ENCODE measurements around the gene TUBB4B. TPM values are rescaled to one million over a fixed set of nuclear protein-coding genes. Genes with fewer than 3 reads are reported as not detected.

The TUBB4B gene
- total RNA-seq, 1 donor from 2014 or later = 725 TPM

GRCh38 chr9:137212520-137212919 is 28.6 kb upstream of the TUBB4B start:
- peak; percentile 11 for TF ChIP-seq CTCF (conservative IDR thresholded peaks at IDR 0.05; ENCODE audit: low read depth, low read length)
- DNase-seq (ENCODE audit: low read depth) = no peak
- H3K4me3 ChIP-seq (ENCODE audit: low read depth, low read length) = no peak overlapping the region

DNA sequence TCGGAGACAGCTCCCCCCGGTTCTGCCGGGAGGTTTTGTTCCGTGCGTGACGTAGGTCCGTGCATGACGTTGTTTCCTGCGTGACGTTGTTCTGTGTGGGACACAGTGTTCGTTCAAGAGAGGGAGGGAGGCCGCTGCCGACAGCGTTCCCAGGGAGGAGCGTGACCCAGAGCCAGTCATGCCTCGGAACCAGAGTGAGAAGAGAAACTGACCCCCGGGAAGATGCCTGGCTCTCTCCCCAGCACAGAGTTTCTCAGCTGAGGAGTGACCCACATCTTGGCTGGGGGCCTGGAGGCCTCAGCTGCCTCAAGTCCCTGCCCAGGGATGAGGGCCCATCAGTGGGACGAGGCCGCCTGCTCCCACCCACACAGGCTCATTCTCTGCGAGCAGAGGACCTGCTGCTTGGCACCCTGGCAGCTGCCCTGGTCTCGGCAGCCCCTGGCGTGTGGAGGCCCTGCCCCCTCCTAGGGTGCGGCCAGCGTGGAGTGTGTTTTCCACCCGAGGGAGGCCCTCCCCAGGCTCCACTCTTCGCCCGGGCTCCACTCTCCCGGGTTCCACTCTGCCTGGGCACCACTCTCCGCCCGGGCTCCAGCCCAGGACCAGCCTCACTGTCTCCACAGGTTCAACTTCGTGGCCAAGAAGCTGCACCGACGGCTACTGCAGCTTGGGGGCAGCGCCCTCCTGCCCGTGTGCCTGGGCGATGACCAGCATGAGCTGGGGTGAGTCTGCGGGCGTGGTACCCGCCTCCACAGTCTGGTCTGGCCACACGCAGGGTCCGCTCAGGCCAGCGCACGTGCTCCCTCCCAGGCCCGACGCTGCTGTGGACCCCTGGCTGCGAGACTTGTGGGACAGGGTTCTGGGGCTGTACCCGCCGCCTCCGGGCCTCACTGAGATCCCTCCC is 27.7 kb upstream of the TUBB4B start:
- no peak overlapping the region for H3K4me3 ChIP-seq (ENCODE audit: low read depth, low read length)
- peak; percentile 33 for TF ChIP-seq CTCF (conservative IDR thresholded peaks at IDR 0.05; ENCODE audit: low read depth, low read length)

DNA sequence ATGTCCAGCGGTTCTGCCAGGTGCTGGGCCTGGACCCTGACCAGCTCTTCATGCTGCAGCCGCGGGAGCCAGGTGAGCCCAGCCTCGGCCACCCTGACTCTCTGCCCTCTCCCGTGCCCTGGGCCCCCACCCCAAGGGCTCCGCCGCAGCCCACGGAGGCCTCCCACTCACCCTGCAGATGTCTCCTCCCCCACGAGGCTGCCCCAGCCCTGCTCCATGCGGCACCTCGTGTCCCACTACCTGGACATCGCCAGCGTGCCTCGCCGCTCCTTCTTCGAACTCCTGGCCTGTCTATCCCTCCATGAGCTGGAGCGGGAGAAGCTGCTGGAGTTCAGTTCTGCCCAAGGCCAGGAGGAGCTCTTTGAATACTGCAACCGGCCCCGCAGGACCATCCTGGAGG is 26.5 kb upstream of the TUBB4B start:
- TF ChIP-seq CTCF (conservative IDR thresholded peaks at IDR 0.05; ENCODE audit: low read depth, low read length) = no peak
- DNase-seq (ENCODE audit: low read depth) = no peak
- H3K4me3 ChIP-seq (ENCODE audit: low read depth, low read length) = no peak overlapping the region

More for the DNA sequence above, 27.7 kb upstream of the TUBB4B start:
- DNase-seq (ENCODE audit: low read depth) = no peak

DNA sequence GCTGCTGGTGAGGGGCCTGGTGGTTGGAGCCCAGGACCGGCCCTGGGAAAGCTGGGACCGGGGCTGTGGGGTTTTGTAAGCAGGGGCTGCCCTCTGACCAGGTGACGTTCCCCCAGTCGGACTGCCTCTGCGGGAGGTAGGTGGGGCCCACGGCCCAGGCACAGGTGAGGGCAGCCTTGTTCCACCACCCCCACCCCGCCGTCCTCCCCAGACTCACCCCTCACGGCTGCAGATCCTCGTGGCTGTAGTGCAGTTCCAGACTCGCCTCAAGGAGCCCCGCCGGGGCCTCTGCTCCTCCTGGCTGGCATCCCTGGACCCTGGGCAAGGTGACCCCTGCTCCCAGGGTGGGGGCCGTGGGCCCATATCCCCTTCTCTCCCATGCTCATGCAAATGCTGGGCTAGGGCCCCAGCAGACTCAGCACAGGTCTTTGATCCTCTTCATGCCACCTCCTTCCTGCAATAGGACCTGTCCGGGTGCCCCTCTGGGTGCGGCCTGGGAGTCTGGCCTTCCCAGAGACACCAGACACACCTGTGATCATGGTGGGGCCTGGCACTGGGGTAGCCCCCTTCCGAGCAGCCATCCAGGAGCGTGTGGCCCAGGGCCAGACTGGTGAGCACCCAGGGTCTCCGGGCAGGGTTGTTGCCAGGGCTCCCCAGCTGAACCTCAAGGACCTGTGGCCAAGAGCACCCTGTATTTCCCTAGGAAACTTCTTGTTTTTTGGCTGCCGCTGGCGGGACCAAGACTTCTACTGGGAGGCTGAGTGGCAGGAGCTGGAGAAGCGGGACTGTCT is 25.7 kb upstream of the TUBB4B start:
- no peak for DNase-seq (ENCODE audit: low read depth)
- no peak overlapping the region for H3K4me3 ChIP-seq (ENCODE audit: low read depth, low read length)
- TF ChIP-seq CTCF (conservative IDR thresholded peaks at IDR 0.05; ENCODE audit: low read depth, low read length) = no peak

DNA sequence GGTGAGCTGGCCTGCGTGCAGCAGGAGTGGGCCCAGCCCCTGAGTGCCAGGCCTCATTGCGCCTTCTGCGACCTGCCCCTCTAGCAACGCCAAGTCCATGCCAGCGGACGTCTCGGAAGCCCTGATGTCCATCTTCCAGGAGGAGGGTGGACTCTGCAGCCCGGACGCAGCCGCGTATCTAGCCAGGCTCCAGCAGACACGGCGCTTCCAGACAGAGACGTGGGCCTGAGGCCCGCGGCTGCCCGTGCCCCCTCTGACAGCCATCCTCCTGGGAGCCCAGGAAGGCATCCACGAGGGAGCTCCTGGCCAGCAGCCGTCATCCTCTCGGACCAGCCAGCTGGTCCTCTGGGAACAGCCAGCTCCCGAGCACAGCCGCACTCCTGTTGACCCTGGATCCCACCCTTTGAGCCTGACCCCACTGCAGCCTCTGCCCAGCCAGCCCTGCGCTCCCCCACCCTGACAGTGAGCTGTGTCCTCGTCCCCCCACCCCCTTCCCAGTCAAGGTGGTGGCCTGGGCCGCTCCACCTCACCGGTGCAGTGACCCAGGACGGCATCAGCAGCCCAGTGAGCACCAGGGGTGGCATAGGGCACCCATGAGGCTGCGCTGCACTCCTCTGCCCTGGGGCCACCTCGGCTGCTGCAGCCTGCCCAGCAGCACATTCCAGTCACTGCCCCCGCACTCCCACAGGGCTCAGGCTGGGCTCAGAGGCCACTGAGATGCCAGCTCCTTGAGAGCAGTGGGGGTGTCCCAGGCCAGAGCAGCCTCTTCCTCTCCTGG is 24.7 kb upstream of the TUBB4B start:
- no peak for TF ChIP-seq CTCF (conservative IDR thresholded peaks at IDR 0.05; ENCODE audit: low read depth, low read length)
- DNase-seq (ENCODE audit: low read depth) = no peak
- H3K4me3 ChIP-seq (ENCODE audit: low read depth, low read length) = no peak overlapping the region

DNA sequence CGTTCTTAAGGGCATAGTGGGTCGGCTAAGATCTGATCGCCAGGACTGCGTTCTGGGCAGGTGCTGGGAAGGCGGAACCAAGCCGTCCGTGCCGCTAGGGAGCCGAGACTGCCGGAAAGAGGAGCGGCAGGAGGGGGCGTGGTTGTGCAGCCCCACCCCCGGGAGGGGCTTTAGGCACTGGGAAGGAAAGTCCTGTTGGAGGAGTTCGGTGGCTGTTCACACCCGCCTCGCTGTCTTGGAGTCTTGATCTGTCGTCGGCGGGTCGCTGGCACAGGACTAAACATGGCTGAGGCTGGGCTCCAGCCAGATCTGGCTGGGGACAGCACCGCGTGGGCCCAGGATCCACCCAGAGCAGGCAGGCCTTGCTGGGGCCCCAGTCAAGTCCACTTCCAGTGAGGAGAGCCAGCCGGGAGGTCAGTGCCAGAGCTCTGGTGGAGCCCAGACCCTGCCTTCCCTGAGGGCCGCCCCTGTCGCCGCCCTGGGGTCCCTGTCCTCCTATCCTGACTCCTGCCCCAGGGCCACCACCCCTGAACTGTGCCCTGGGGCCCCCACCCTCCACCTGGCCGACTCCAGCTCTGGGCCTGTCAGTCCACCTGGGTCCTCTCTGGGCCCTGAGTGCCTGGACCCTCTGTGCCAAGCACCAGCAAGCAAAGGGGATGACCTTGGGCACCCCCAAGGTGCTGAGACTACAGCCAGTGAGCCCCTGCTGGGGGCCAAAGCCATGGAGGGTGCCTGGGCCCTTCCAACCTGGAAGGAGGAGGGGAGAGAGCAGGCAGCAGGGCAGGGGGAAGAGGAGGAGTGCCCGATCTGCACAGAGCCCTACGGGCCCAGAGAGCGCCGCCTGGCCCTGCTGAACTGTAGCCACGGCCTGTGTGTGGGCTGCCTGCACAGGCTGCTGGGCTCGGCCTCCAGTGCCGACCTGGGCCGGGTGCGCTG is 23.5 kb upstream of the TUBB4B start:
- DNase-seq (ENCODE audit: low read depth) = no peak
- peak overlapping the region; percentile 50 for H3K4me3 ChIP-seq (ENCODE audit: low read depth, low read length)
- no peak for TF ChIP-seq CTCF (conservative IDR thresholded peaks at IDR 0.05; ENCODE audit: low read depth, low read length)

Measured in epithelial cell of proximal tubule (primary cell).